ENCODE measurements around the gene DCUN1D2.
"Not testable (repeated sequence)": the region's sequence is repeated elsewhere in the genome, so short reads cannot be mapped to it uniquely, and the experiment has no call there.

DCUN1D2 gene

GRCh38 chr13:113446488-113446854 is 44.0 kb downstream of the DCUN1D2 start:
- DNase-seq (ENCODE audit: low read depth in 2 of 2), result no peak

DNA sequence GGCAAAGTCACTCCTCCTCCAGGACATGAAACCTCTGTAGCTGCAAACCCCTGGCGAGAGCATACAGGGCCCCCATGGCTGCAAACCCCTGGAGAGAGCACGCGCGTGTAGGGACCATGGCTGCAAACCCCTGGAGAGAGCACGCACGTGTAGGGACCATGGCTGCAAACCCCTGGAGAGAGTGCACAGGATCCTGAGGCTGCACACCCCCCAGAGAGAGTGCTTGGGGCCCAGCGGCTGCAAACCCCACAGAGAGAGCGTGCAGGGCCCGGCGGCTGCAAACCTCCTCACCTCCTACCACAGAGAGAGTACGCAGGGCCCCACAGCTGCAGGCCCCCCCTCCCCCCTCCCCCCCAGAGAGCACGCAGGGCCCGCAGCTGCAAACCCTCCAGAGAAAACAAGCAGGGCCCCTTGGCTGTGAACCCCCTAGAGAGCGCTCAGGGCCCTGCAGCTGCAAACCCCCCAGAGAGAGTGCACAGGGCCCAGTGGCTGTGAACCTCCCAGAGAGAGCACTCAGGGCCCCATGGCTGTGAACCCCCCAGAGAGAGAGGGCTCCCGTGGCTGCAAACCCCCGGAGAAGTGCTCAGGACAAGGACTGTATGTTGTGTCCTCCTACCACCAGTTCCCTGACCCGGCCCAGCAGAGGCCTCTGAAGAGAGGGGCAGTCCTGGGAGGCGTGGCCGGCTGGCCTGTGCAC is 44.6 kb downstream of the DCUN1D2 start:
- DNase-seq (ENCODE audit: low read depth in 2 of 2), result no peak

DNA sequence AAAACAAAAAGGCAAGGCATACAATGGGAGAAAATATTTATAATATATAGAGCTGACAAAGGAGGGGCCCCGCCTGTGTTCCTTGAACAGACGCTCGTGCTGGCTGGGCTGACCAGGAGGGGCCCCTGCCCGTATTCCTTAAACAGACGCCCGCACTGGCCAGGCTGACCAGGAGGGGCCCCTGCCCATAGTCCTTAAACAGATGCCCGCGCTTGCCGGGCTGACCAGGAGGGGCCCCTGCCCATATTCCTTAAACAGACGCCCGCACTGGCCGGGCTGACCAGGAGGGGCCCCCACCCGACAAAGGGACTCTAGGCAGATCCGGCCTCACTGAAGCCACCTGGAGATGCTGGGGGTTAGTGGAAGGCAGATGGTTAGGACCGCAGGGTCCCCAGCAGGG is 46.5 kb downstream of the DCUN1D2 start:
- DNase-seq (ENCODE audit: low read depth in 2 of 2), result no peak

GRCh38 chr13:113442985-113443362 is 47.5 kb downstream of the DCUN1D2 start:
- DNase-seq (ENCODE audit: low read depth in 2 of 2), result no peak

- DNase-seq (ENCODE audit: low read depth in 2 of 2), result no peak
Measured at GRCh38 chr13:113442354-113442984, 48.0 kb downstream of the DCUN1D2 start.

- DNase-seq (ENCODE audit: low read depth in 2 of 2), result no peak
Measured at GRCh38 chr13:113441661-113442060, 48.9 kb downstream of the DCUN1D2 start.

DNA sequence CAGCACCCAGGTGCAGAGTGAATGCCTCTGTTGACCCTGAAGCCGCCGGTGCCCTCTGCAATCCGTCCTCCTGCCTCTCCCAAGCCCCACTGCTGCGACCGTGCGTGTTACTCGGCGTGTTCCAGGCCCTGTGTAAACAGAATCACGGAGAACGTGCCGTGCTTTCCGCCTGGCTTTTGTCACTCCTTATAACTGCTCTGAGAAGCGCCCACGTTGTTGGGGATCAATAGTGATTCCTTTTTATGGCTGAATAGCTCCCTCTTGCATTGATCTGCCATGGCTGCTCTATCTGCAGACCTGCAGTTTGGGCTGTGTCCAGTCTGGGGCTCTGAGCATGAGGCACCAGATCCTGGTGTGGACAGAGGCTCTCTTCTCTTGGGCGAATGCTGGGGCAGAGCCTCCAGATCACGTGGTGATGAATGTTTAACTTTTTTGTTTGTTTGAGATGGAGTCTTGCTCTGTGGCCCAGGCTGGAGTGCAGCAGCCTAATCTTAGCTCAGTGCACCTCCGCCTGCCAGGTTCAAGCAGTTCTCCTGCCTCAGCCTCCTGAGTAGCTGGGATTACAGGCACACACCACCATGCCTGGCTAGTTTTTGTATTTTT is 53.0 kb downstream of the DCUN1D2 start:
- DNase-seq (ENCODE audit: low read depth in 2 of 2), result no peak

- not testable (repeated sequence) for DNase-seq (ENCODE audit: low read depth in 2 of 2)
Measured at GRCh38 chr13:113436866-113437265, 53.6 kb downstream of the DCUN1D2 start.

DNA sequence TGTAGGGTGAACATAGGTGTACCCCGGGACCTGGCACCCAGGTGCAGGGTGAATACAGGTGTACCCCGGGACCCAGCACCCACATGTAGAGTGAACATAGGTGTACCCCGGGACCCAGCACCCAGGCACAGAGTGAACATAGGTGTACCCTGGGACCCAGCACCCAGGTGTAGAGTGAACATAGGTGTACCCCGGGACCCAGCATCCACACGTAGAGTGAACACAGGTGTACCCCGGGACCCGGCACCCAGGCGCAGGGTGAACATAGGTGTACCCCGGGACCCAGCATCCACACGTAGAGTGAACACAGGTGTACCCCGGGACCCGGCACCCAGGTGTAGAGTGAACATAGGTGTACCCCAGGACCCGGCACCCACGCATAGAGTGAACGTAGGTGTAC is 54.6 kb downstream of the DCUN1D2 start:
- not testable (repeated sequence) for DNase-seq (ENCODE audit: low read depth in 2 of 2)

GRCh38 chr13:113433391-113433916 is 57.1 kb downstream of the DCUN1D2 start:
- no peak for DNase-seq (ENCODE audit: low read depth in 2 of 2)

- no peak for DNase-seq (ENCODE audit: low read depth in 2 of 2)
Measured at GRCh38 chr13:113432506-113433270, 57.8 kb downstream of the DCUN1D2 start.

- DNase-seq (ENCODE audit: low read depth in 2 of 2), result no peak
Measured at GRCh38 chr13:113431171-113431570, 59.3 kb downstream of the DCUN1D2 start.

- DNase-seq (ENCODE audit: low read depth in 2 of 2), result no peak
Measured at GRCh38 chr13:113430378-113431110, 60.0 kb downstream of the DCUN1D2 start.

DNA sequence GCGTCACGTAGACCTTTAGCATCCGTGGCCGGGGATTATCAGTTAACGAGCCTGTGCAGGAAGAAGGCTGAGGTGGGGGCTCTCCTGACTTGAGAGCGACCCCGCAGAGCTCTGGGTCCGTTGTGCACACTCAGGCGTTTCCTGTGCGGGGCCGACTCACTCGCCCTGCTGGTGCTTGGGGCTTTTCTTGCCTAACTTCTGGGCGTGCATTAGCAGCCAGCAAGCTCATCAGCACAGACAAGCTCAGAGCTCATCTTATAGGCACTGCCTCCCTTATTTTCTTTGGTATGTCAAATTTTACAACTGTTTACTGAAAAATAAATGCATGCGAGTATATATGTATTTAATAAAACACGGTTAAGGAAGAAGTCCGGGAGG is 60.9 kb downstream of the DCUN1D2 start:
- no peak for DNase-seq (ENCODE audit: low read depth in 2 of 2)

DNA sequence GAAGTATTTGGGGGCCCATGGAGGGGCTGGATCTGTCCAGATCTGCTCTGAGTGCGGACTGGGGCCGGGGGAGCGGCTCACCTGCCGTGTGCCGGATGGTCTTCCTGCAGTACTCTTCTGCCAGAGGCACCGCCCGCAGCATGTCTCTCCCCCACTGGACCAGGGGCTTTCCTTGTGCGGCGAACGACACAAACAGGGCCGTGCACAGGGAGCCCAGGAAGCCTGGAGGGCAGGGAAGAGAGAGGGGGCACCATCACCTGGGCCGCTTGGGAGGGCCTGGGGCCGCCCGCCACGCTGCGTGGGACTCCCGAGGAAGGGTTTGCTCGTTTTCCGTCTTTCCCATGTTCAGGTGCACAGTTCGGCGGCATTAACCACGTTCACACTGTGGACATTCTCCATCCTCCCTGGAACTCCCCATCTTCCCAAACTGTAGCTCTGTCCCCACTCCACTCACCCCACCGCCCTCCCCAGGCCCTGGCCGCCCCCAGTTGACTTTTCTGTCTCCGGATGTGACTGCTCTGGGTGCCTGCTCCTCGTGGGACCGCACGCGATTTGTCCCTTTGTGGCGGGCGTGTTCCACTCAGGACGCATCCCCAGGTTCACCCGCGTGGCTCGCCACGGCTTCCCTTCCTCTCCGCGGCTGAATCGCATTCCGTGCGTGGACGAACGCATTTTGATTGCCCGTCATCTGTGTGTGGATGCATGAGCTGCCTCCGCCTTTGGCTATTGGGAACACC is 61.5 kb downstream of the DCUN1D2 start:
- no peak for DNase-seq (ENCODE audit: low read depth in 2 of 2)

- DNase-seq (ENCODE audit: low read depth in 2 of 2), result no peak
Measured at GRCh38 chr13:113428469-113428865, 62.0 kb downstream of the DCUN1D2 start.

GRCh38 chr13:113427562-113428468 is 62.7 kb downstream of the DCUN1D2 start:
- DNase-seq (ENCODE audit: low read depth in 2 of 2), result no peak

GRCh38 chr13:113426591-113426986 is 63.9 kb downstream of the DCUN1D2 start:
- DNase-seq (ENCODE audit: low read depth in 2 of 2), result no peak

- no peak for DNase-seq (ENCODE audit: low read depth in 2 of 2)
Measured at GRCh38 chr13:113425941-113426590, 64.4 kb downstream of the DCUN1D2 start.
